Panc1 (cell line): Measurements from ENCODE around the gene PNLDC1. TPM values are rescaled to one million over a fixed set of nuclear protein-coding genes. Genes with fewer than 3 reads are reported as not detected.

Experiments
- ATAC-seq: fragments of 200-7000 bp; cut with Tn5 transposase; 2 replicates; pipeline ENCODE4 v1.9.1; 2020; ENCODE audit warnings: mild to moderate bottlenecking, moderate library complexity
- BruUV-seq: library from RNA; stranded (reverse); fragments of 400-500 nt; replicated peaks from 2 replicates; lab custom pipeline; 2021; lab: Mats Ljungman, UMichigan
- CTCF ChIA-PET: fragments of 300-600 bp; sonication (Branson Sonifier 250); formaldehyde crosslinking; loops from one replicate; lab custom pipeline; 2022; ENCODE audit warnings: antibody characterized with exemption; lab: Charles Lee
- POLR2A ChIA-PET: fragments of 300-600 bp; sonication (Branson Sonifier 250); formaldehyde crosslinking; loops from one replicate; lab custom pipeline; 2022; ENCODE audit warnings: antibody characterized with exemption; lab: Charles Lee
- DNase-seq: peaks from one replicate; pipeline ENCODE4 v3.0.0-alpha.2; 2010; ENCODE audit warnings: low read depth, low spot score
- H3K27ac ChIP-seq: 2 replicates; pipeline ENCODE4 v1.5.1; 2011; ENCODE audit warnings: mild to moderate bottlenecking, low read length, inconsistent platforms
- H3K27me3 ChIP-seq: fragments of 200-500 bp; sonication (Bioruptor generic); 2 replicates; pipeline ENCODE4 v1.6.0; 2014; ENCODE audit warnings: low read length, inconsistent platforms; ENCODE audit not compliant: control insufficient read depth, insufficient read depth
- H3K36me3 ChIP-seq: fragments of 200-500 bp; sonication (Bioruptor generic); 2 replicates; pipeline ENCODE4 v1.5.1; 2014; ENCODE audit warnings: inconsistent platforms, mild to moderate bottlenecking, low read length, moderate library complexity; ENCODE audit not compliant: control insufficient read depth, insufficient read depth
- H3K4me1 ChIP-seq: 2 replicates; pipeline ENCODE4 v1.5.1; 2011; ENCODE audit warnings: inconsistent platforms, mild to moderate bottlenecking, low read length, moderate library complexity; ENCODE audit not compliant: control insufficient read depth, insufficient read depth
- H3K4me3 ChIP-seq, 2 experiments: 2 replicates each; pipeline ENCODE4 v1.5.1; 2011 to 2012; ENCODE audit warnings: low read depth in 2 of 2, low read length in 2 of 2, mild to moderate bottlenecking in 2 of 2, inconsistent platforms in 1 of 2, moderate library complexity in 1 of 2
- H3K9me3 ChIP-seq: fragments of 200-500 bp; sonication (Bioruptor generic); 2 replicates; pipeline ENCODE4 v1.5.1; 2014; ENCODE audit warnings: low read depth, mild to moderate bottlenecking, inconsistent platforms, low read length, moderate library complexity; ENCODE audit not compliant: control insufficient read depth, insufficient read depth
- CTCF ChIP-seq: fragments of 450-650 bp; IDR thresholded peaks from 2 replicates; pipeline ENCODE4 v1.5.1; 2017; ENCODE audit warnings: mild to moderate bottlenecking
- POLR2AphosphoS5 ChIP-seq: IDR thresholded peaks from 2 replicates; pipeline ENCODE4 v1.6.1; 2012; ENCODE audit warnings: mild to moderate bottlenecking, low read depth, low read length, moderate library complexity
- REST ChIP-seq, 2 experiments: IDR thresholded peaks; 2 replicates each; pipeline ENCODE4 v1.6.1; 2011 to 2012; ENCODE audit warnings: low read depth in 2 of 2, control low read depth in 1 of 2, low read length in 1 of 2, mild to moderate bottlenecking in 1 of 2, moderate library complexity in 1 of 2; ENCODE audit not compliant: insufficient read depth in 1 of 2
- SIN3A ChIP-seq: IDR thresholded peaks from 2 replicates; pipeline ENCODE4 v1.6.1; 2012; ENCODE audit warnings: low read depth, mild to moderate bottlenecking, low read length, moderate library complexity, borderline replicate concordance; ENCODE audit not compliant: insufficient read depth
- TCF7L2 ChIP-seq: IDR thresholded peaks from 2 replicates; pipeline ENCODE4 v1.6.1; 2011; ENCODE audit warnings: mild to moderate bottlenecking, low read depth, low read length, inconsistent platforms
- in situ Hi-C: cut with HindIII; loops from 2 replicates; pipeline ENCODE4 v1.10.0; 2016; ENCODE audit warnings: low sequenced_read_pairs, low pct_unique_long_range_greater_than_20kb
- intact Hi-C: fragments of 100-400 bp; cut with micrococcal nuclease; formaldehyde crosslinking; loops from one replicate; pipeline ENCODE4 v1.10.0; 2022; ENCODE audit not compliant: unreplicated experiment
- total RNA-seq: library from RNA; stranded (reverse); gene quantifications from one replicate; pipeline ENCODE4 v1.2.1, GENCODE V29; 2021; ENCODE audit not compliant: unreplicated experiment

Gene PNLDC1
- total RNA-seq, 1 experiment from 2014 or later: not detected

GRCh38 chr6:159801935-159802334 lies 1.9 kb downstream of the PNLDC1 start:
- TF ChIP-seq POLR2AphosphoS5 (no peak), TCF7L2 (no peak), SIN3A (no peak), CTCF (no peak), REST (IDR thresholded peaks at IDR 0.05; ENCODE audit: insufficient read depth in 1 of 2, low read depth in 2 of 2, low read length in 1 of 2) (no peak)
- no peak overlapping the region for H3K4me3 ChIP-seq
- POLR2A ChIA-PET: no interaction called here
- no peak for DNase-seq
- in situ Hi-C loops (no loop called here), intact Hi-C loops (no loop called here)
- no peak for ATAC-seq
- BruUV-seq: no TSS peak
- CTCF ChIA-PET: no interaction called here
- H3K36me3 ChIP-seq: peaks cover 11% of the 10 kb centered on the region; the same call in 1 of the 2 replicates
- no peak overlapping the region for H3K27ac ChIP-seq
- no peaks in the 10 kb centered on the region for H3K4me1 ChIP-seq
- no peaks in the 10 kb centered on the region for H3K9me3 ChIP-seq
- no peaks in the 10 kb centered on the region for H3K27me3 ChIP-seq

- intact Hi-C loops: no loop called here
- no peaks in the 10 kb centered on the region for H3K9me3 ChIP-seq
- no TSS peak for BruUV-seq
- POLR2A ChIA-PET: no interaction called here
- H3K27ac ChIP-seq: no peak overlapping the region
- ATAC-seq (no peak), DNase-seq (no peak)
- H3K4me1 ChIP-seq: no peaks in the 10 kb centered on the region
- no peak for TF ChIP-seq CTCF
- TF ChIP-seq SIN3A: no peak
- no peak for TF ChIP-seq REST (IDR thresholded peaks at IDR 0.05; ENCODE audit: insufficient read depth in 1 of 2, low read depth in 2 of 2, low read length in 1 of 2)
- TF ChIP-seq TCF7L2: no peak
- TF ChIP-seq POLR2AphosphoS5: no peak
- no peaks in the 10 kb centered on the region for H3K27me3 ChIP-seq
- no peaks in the 10 kb centered on the region for H3K36me3 ChIP-seq
- in situ Hi-C loops: no loop called here
- H3K4me3 ChIP-seq: no peak overlapping the region
- CTCF ChIA-PET: no interaction called here
Measured at GRCh38 chr6:159804504-159804903, 4.4 kb downstream of the PNLDC1 start.
